ENCODE results near the gene LRMDA.

- TF ChIP-seq CTCF (IDR thresholded peaks at IDR 0.05) (no peak), POLR2A (IDR thresholded peaks at IDR 0.05) (no peak)
Measured at GRCh38 chr10:75438275-75438674, 6.9 kb downstream of the LRMDA start.
